Brain microvascular endothelial cell (primary cell): ENCODE data around the gene PARL.
A peak's percentile ranks its signal among the peaks of the same experiment; 100 is the strongest.

Source experiments
- DNase-seq: peaks from one replicate; pipeline ENCODE4 v3.0.0-alpha.2; 2020
- H3K27ac ChIP-seq: fragments of 250-450 bp; sonication (Bioruptor Pico); 2 replicates; pipeline ENCODE4 v1.5.1; 2020; ENCODE audit warnings: mild to moderate bottlenecking, moderate library complexity
- H3K27me3 ChIP-seq: fragments of 250-450 bp; sonication (Bioruptor Pico); replicated peaks from 2 replicates; pipeline ENCODE4 v1.5.1; 2020; ENCODE audit warnings: mild to moderate bottlenecking
- H3K36me3 ChIP-seq: fragments of 250-450 bp; sonication (Bioruptor Pico); replicated peaks from 2 replicates; pipeline ENCODE4 v1.5.1; 2020; ENCODE audit warnings: mild to moderate bottlenecking
- H3K4me3 ChIP-seq: 2 replicates; pipeline ENCODE4 v1.5.1; 2011; ENCODE audit warnings: low read depth, mild to moderate bottlenecking, control low read depth, low read length, moderate library complexity
- in situ Hi-C: cut with HindIII; loops from 2 replicates; pipeline ENCODE4 v1.10.0; 2017; ENCODE audit warnings: low sequenced_read_pairs, low pct_ligation_motif_present
- TF ChIP-seq, protein P1 (sequence below): IDR thresholded peaks from 2 replicates; pipeline ENCODE4 v1.5.1; 2011; ENCODE audit warnings: low read depth, mild to moderate bottlenecking, moderate library complexity, low read length, control low read depth, inconsistent platforms; ENCODE audit errors: missing control alignments

PARL gene

DNA sequence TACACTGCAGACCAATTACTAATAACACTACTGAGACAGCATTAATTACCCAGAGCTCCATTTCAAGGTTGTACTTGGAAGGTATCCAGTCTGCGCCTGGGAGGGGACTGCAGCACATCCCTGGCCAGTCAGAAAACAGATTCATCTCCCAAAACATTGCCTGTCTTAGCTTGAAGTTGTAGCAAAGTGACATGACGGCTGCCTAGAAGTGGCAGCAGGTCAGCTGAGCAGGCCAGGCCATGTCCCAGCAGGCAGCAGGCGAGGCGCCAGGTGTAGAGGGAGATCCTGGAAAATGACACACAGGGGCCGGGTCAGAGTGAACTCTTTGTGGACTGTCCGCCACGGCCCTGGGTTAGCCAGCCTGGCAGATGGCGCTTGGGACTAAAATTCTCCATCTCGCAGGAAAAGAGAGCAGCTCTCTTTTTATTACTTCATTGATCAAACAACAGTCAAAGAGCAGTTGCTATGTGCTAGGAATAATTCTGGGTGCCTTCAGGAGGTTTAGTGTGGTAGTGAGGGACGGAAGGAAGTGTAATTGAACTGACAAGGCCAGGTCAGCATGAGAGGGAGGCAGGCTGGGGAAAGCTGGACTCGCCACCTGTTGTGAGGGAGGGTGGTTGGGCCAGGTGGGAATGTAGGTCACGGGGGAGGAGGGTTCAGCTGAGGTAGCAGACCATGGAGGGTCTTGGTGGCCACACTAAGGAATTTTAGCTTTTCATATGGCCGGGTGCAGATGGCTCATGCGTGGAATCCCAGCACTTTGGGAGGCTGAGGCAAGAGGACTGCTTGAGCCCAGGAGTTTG, 58.0 kb downstream of the PARL start:
- TF ChIP-seq, protein P1, sequence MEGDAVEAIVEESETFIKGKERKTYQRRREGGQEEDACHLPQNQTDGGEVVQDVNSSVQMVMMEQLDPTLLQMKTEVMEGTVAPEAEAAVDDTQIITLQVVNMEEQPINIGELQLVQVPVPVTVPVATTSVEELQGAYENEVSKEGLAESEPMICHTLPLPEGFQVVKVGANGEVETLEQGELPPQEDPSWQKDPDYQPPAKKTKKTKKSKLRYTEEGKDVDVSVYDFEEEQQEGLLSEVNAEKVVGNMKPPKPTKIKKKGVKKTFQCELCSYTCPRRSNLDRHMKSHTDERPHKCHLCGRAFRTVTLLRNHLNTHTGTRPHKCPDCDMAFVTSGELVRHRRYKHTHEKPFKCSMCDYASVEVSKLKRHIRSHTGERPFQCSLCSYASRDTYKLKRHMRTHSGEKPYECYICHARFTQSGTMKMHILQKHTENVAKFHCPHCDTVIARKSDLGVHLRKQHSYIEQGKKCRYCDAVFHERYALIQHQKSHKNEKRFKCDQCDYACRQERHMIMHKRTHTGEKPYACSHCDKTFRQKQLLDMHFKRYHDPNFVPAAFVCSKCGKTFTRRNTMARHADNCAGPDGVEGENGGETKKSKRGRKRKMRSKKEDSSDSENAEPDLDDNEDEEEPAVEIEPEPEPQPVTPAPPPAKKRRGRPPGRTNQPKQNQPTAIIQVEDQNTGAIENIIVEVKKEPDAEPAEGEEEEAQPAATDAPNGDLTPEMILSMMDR, result no peak
- no peak for DNase-seq
- Histone ChIP-seq H3K27ac (no peak overlapping the region), H3K27me3 (no peaks in the 10 kb centered on the region), H3K36me3 (peaks cover 14% of the 10 kb centered on the region), H3K4me3 (no peak overlapping the region)
- in situ Hi-C loops, result no loop called here

DNA sequence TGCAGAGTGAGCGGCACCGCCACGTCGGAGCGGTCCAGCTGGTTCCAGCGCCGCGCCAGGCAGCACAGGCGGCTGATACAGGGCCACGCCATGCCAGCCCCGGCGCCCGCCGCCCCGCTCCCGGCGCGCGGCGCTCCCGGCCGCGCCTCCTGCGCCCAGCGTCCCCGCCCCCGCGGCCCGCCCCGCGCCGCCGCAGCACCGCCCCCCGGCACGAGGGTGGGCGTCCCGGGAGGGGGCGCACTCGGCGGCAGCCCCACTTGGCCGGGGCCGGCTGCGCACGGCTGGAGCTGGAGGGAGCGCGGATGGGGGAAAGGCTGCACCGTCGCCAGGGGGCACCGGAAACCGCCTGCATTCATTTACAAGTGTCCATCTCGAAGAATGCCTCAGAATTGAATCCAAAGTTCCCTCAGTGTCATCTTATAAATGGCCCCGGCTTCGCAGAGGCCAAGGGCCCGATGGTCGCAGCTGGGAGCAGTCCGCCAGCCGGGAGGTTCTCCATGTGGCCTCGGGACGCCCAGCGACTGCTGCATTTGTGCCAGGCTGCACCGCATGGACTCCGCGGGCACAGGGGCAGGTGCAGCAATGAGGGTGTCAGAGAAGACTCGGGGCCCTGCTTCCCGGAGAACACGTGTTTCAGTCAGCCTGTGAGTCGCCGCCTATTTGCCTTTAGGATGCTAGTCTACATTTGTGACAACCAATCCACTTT, 59.1 kb downstream of the PARL start, which contains the start of gene MAP6D1:
Gene MAP6D1 (minus strand): TSS at position 122 of the 706 bp plus-strand sequence. CDS start 30 bp downstream, at position 92.
- peak within 1 kb of the TSS; percentile 68 for H3K4me3 ChIP-seq
- no peaks in the 10 kb centered on the region for H3K27me3 ChIP-seq
- H3K27ac ChIP-seq, result no peak within 1 kb of the TSS
- peaks cover 14% of the 10 kb centered on the region for H3K36me3 ChIP-seq
- in situ Hi-C loops, result no loop called here
- DNase-seq, result peak; percentile 26
- TF ChIP-seq, protein P1, result peak; percentile 57

DNA sequence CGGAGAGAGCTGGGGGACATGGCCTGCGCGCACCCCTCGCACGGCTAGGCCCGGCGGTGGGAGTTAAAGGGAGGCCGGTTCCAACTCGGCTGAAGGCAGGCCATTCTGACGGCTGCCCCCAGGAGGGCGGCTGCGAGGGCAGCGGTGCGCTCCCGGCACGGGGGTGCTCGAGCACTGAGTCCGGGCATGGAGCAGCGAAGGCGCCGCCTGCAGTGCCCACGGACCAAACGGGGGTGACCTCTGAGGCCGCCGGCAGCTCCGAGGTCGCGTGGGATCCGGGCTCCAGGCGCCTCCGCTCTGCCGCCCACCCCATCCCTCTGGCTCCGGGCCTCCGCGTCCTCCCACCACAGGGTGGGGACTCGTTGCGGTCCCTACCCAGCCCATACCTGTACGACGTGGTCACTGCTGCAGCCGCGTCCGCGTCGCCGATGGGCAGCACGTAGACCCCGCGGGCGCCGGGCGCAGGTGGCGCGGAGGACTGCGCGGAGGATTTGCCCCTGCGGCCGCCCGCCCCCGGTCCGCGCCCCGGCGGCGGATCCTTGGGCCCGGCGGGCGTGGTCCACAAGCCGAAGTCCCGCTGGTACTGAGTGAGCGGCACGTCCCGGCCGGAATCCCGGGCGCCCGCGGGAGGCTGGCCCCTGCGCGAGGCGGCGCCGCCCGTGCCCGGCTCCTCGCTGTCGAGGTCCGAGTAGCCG, 59.8 kb downstream of the PARL start:
- Histone ChIP-seq H3K4me3 (peak overlapping the region; percentile 68), H3K36me3 (peaks cover 8% of the 10 kb centered on the region), H3K27me3 (no peaks in the 10 kb centered on the region), H3K27ac (no peak overlapping the region)
- TF ChIP-seq, protein P1, result no peak
- in situ Hi-C loops, result no loop called here
- no peak for DNase-seq

DNA sequence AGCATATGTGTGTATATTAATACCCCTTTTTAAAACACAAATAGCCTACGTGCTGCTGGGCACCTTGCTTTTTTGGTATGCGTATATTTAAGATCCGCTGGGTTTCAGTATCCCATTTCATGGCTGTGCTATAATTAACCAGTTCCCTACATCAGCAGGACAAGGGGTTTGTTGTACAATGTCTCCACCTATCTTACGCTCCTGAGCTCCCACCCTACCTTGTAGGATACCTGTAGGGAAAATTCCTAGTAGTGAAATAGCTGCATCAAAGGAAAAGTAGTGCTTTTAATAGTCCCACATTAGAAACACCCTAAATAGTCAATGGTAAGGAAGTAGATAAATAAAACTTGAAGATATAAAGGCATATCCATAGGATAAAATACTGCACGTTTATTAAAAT, 60.7 kb downstream of the PARL start:
- Histone ChIP-seq H3K4me3 (no peak overlapping the region), H3K36me3 (no peaks in the 10 kb centered on the region), H3K27me3 (no peaks in the 10 kb centered on the region), H3K27ac (no peak overlapping the region)
- TF ChIP-seq, protein P1, result no peak
- DNase-seq, result no peak
- in situ Hi-C loops, result no loop called here

DNA sequence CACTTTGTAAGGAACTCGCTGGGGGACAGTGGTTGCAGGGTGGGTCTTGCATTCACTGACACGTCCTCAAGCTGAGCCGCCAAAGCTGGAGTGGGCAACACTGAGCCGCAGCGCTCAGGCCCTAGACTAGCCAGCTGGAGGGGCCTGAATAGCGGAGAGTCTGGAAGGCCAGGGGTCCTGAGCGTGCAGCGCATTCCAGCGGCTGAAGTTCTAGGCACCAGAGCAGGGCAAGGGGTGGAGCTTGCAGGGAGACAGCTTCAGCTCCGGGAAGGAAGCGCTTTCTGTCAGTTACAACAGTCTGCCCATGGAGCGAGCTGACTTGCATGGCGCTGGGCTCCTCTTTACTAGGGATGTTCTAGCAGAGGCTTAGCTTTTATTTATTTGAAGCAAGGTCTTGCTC, 62.0 kb downstream of the PARL start:
- no peaks in the 10 kb centered on the region for H3K36me3 ChIP-seq
- H3K27me3 ChIP-seq, result no peaks in the 10 kb centered on the region
- no peak overlapping the region for H3K4me3 ChIP-seq
- in situ Hi-C loops, result no loop called here
- no peak overlapping the region for H3K27ac ChIP-seq
- no peak for DNase-seq
- TF ChIP-seq, protein P1, result no peak
